ENCODE measurements around the gene PRODH. TPM values are rescaled to one million over a fixed set of nuclear protein-coding genes. Genes with fewer than 3 reads are reported as not detected.
"Not testable (repeated sequence)": the region's sequence is repeated elsewhere in the genome, so short reads cannot be mapped to it uniquely, and the experiment has no call there.

Gene PRODH
- total RNA-seq, 2 donors from 2014 or later, result 3.1 to 11.5 TPM

DNA sequence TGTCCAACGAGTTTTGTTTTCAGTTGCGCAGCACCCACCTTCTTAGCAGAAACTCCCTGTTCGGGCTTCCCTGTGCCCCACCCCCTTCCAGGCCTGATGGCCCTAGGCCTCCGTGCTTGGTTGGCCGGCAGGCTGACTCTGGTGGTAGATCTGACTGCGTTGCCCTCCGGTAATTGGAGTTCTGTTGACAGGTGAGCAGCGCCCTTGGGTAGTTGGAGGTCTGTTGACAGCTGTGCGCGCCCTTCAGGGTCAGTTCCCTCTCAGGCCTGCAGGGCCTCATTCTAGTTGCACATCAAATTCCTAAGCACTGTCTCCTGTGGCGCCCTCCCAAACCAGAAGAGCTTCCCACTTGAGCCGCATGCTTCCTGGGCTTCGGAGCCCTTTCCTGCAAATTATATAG, 29.2 kb downstream of the PRODH start:
- no CpG with 5 or more reads among the region's 13 CpGs for WGBS
- Histone ChIP-seq H3K36me3 (no peaks in the 10 kb centered on the region), H3K9me3 (no peaks in the 10 kb centered on the region), H3K4me3 (no peak overlapping the region), H3K4me1 (replicated peaks) (no peaks in the 10 kb centered on the region), H3K27ac (no peak overlapping the region), H3K27me3 (replicated peaks; ENCODE audit: insufficient read depth) (no peaks in the 10 kb centered on the region)
- intact Hi-C loops (cut with DNase I), result no loop called here
- TF ChIP-seq POLR2AphosphoS5 (IDR thresholded peaks at IDR 0.05), result no peak
- no peak for TF ChIP-seq POLR2A (IDR thresholded peaks at IDR 0.05)
- TF ChIP-seq, protein P1, sequence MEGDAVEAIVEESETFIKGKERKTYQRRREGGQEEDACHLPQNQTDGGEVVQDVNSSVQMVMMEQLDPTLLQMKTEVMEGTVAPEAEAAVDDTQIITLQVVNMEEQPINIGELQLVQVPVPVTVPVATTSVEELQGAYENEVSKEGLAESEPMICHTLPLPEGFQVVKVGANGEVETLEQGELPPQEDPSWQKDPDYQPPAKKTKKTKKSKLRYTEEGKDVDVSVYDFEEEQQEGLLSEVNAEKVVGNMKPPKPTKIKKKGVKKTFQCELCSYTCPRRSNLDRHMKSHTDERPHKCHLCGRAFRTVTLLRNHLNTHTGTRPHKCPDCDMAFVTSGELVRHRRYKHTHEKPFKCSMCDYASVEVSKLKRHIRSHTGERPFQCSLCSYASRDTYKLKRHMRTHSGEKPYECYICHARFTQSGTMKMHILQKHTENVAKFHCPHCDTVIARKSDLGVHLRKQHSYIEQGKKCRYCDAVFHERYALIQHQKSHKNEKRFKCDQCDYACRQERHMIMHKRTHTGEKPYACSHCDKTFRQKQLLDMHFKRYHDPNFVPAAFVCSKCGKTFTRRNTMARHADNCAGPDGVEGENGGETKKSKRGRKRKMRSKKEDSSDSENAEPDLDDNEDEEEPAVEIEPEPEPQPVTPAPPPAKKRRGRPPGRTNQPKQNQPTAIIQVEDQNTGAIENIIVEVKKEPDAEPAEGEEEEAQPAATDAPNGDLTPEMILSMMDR (IDR thresholded peaks at IDR 0.05), result no peak
- DNase-seq (ENCODE audit: low spot score), result no peak

DNA sequence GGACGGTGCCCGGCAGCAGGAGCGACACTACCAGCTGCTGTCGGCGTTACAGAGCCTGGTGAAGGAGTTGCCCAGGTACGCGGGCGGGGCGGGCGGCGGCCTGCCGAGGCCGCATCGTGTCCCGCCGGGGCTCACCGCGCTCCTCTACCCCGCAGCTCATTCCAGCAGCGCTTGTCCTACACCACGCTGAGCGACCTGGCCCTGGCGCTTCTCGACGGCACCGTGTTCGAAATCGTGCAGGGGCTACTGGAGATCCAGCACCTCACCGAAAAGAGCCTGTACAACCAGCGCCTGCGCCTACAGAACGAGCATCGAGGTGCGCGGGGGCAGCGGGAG, 29.7 kb downstream of the PRODH start:
- H3K36me3 ChIP-seq; H3K4me3 ChIP-seq; H3K9me3 ChIP-seq; intact Hi-C loops (cut with DNase I); H3K27me3 ChIP-seq (replicated peaks; ENCODE audit: insufficient read depth); H3K4me1 ChIP-seq (replicated peaks); DNase-seq (ENCODE audit: low spot score); H3K27ac ChIP-seq: not testable (repeated sequence)
- no CpG with 5 or more reads among the region's 36 CpGs for WGBS

DNA sequence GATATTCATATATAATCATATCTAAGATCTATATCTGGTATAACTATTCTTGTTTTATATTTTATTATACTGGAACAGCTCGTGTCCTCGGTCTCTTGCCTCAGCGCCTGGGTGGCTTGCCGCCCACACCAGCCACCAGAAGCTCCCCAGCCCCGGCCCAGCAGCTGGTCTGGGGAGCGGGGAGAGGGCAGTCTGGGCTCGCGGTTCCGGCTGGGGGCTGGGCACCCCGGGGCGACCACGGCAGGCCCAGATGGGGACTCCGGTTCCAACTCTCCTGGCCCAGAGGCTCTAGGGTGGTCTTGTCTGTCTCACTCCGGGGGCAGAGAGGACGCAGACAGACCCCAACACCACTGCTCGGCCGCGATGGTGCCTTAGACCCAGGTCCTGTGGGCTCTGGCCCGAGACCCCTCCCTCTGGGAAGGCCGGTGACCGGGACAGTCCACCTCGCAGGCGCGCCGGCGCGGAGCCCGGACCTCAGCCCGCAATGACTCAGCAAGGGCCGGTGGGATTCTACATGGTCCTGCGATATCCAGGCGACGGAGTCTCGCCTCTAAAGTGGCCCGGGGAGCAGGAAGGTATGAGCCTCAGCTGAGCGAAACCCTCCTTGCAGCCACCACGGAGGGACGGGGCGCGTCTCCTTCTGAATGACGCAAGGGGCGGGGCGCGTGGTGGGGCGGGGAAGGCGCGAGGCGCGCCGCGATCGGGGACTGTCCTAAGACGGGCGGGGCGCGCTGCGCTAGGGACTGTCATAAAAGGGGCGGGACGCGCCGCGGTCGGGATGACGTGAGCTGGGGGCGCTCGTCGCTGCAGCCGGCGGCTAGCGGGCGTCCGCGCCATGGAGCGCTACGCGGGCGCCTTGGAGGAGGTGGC, 30.3 kb downstream of the PRODH start, which contains the start of gene DGCR6:
Gene DGCR6, plus strand, starts transcription at position 781 of the 870 bp plus-strand sequence. Its CDS starts 55 bp downstream, at position 836.
- DNase-seq (ENCODE audit: low spot score), result no peak
- Histone ChIP-seq H3K4me3 (no peak within 1 kb of the TSS), H3K27me3 (replicated peaks; ENCODE audit: insufficient read depth) (no peaks in the 10 kb centered on the region), H3K4me1 (replicated peaks) (no peaks in the 10 kb centered on the region), H3K36me3 (no peaks in the 10 kb centered on the region), H3K9me3 (no peaks in the 10 kb centered on the region), H3K27ac (no peak within 1 kb of the TSS)
- WGBS, result no CpG with 5 or more reads among the region's 77 CpGs
- TF ChIP-seq, protein P1 (IDR thresholded peaks at IDR 0.05), result no peak
- no peak for TF ChIP-seq POLR2AphosphoS5 (IDR thresholded peaks at IDR 0.05)
- no peak for TF ChIP-seq POLR2A (IDR thresholded peaks at IDR 0.05)
- intact Hi-C loops (cut with DNase I), result no loop called here

DNA sequence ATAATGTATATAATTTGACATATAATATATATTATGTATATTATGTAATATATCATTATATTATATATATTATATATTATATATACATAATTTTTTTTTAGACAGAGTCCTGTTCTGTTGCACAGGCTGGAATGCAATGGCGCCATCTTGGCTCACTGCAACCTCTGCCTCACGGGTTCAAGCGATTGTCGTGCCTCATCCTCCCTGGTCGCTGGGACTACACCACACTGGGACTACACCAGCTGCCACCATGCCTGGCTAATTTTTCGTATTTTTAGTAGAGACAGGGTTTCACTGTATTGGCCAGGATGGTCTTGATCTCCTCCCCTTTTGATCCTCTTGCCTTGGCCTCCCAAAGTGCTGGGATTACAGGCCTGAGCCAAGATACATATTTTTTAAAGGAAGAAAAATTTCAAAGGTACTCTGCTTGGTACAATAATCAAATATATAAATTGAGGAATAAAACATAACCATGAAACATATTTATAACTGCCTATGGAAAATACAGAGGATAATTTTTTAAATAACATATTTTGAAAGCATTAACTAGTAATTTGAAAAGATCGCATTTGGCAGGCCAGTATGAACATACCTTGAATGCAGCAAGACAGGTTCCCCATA, 39.9 kb downstream of the PRODH start:
- DNase-seq (ENCODE audit: low spot score); H3K27me3 ChIP-seq (replicated peaks; ENCODE audit: insufficient read depth); H3K27ac ChIP-seq; H3K36me3 ChIP-seq; H3K9me3 ChIP-seq; intact Hi-C loops (cut with DNase I); H3K4me1 ChIP-seq (replicated peaks); H3K4me3 ChIP-seq: not testable (repeated sequence)
- 98% methylated on average over 6 of the region's 7 CpGs for WGBS

DNA sequence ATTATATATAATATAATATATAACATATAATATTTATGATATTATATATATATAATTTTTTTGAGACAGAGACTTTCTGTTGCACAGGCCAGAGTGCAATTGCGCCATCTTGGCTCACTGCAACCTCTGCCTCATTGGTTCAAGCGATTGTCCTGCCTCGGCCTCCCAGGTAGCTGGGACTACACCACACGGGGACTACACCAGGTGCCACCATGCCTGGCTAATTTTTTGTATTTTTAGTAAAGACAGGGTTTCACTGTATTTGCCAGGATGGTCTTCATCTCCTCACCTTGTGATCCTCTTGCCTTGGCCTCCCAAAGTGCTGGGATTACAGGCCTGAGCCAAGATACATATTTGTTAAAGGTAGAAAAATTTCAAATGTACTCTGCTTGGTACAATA, 42.3 kb downstream of the PRODH start:
- WGBS, result no CpG with 5 or more reads among the region's 4 CpGs
- H3K36me3 ChIP-seq; H3K4me1 ChIP-seq (replicated peaks); H3K27me3 ChIP-seq (replicated peaks; ENCODE audit: insufficient read depth); H3K9me3 ChIP-seq; intact Hi-C loops (cut with DNase I); DNase-seq (ENCODE audit: low spot score); H3K27ac ChIP-seq; H3K4me3 ChIP-seq: not testable (repeated sequence)

DNA sequence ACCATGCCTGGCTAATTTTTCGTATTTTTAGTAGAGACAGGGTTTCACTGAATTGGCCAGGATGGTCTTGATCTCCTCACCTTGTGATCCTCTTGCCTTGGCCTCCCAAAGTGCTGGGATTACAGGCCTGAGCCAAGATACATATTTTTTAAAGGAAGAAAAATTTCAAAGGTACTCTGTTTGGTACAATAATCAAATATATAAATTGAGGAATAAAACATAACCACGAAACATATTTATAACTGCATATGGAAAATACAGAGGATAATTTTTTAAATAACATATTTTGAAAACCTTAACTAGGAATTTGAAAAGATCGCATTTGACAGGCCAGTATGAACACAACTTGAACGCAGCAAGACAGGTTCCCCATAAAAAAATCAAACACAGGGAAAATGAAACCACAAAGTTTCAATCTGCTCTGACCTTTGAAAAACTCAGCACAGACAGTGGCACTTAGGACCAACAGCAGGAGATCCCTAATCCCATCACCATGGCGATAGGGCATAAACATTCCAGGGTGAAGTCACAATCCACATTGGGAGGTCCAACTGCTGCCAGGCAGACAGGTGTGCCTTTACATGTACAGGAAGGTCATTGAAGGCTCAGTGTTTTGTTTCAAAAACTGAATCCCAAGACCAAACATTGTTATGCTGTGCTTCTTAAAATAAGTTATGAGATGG, 45.4 kb downstream of the PRODH start:
- H3K4me1 ChIP-seq (replicated peaks); intact Hi-C loops (cut with DNase I); H3K36me3 ChIP-seq; H3K27ac ChIP-seq; H3K4me3 ChIP-seq; DNase-seq (ENCODE audit: low spot score); H3K27me3 ChIP-seq (replicated peaks; ENCODE audit: insufficient read depth); H3K9me3 ChIP-seq: not testable (repeated sequence)
- 80% methylated on average over 1 of the region's 5 CpGs for WGBS

Measured in prostate gland (tissue), 2 donors.